NCI-H1694 treated with DMSO at 0.1 percent for 48 hours (cell line): ENCODE measurements around the gene SLC5A8.
"Not testable (repeated sequence)": the region's sequence is repeated elsewhere in the genome, so short reads cannot be mapped to it uniquely, and the experiment has no call there.

Source experiments
- DNase-seq: peaks from one replicate; lab custom pipeline; 2025; lab: John Stamatoyannopoulos, UW

SLC5A8 gene

GRCh38 chr12:101172316-101172715 is 37.7 kb downstream of the SLC5A8 start:
- DNase-seq: peak; percentile 28

- DNase-seq: no peak
Measured at GRCh38 chr12:101168001-101168400, 42.0 kb downstream of the SLC5A8 start.

GRCh38 chr12:101166866-101167265 is 43.2 kb downstream of the SLC5A8 start:
- DNase-seq: no peak

- DNase-seq: no peak
Measured at GRCh38 chr12:101165319-101165718, 44.7 kb downstream of the SLC5A8 start.

GRCh38 chr12:101145777-101146431 is 64.1 kb downstream of the SLC5A8 start:
- DNase-seq: not testable (repeated sequence)

GRCh38 chr12:101127521-101128219 is 82.4 kb downstream of the SLC5A8 start:
- DNase-seq: no peak

- no peak for DNase-seq
Measured at GRCh38 chr12:101117842-101118241, 92.2 kb downstream of the SLC5A8 start.

- peak; percentile 26 for DNase-seq
Measured at GRCh38 chr12:101116911-101117310, 93.1 kb downstream of the SLC5A8 start.

GRCh38 chr12:101115326-101115725 is 94.7 kb downstream of the SLC5A8 start:
- no peak for DNase-seq

GRCh38 chr12:101111441-101111840 is 98.6 kb downstream of the SLC5A8 start:
- DNase-seq: no peak

- DNase-seq: no peak
Measured at GRCh38 chr12:101110866-101111265, 99.2 kb downstream of the SLC5A8 start.

GRCh38 chr12:101108130-101108529 is 101.9 kb downstream of the SLC5A8 start:
- no peak for DNase-seq

GRCh38 chr12:101107032-101107763 is 102.8 kb downstream of the SLC5A8 start:
- no peak for DNase-seq
